Heart right ventricle (tissue), 16 donors: ENCODE measurements around the gene KNDC1. TPM values are rescaled to one million over a fixed set of nuclear protein-coding genes. Genes with fewer than 3 reads are reported as not detected.

Source experiments
- ATAC-seq, 8 donors: fragments of 200-7000 bp; cut with Tn5 transposase; one replicate each; pipeline ENCODE4 v1.9.1; 2020; ENCODE audit warnings: mild to moderate bottlenecking in 8 of 8, moderate library complexity in 8 of 8, moderate number of reproducible peaks in 1 of 8
- DNase-seq, 2 donors: peaks; one replicate each; pipeline ENCODE4 v3.0.0-alpha.2; 2020
- H3K27ac ChIP-seq, 10 donors: fragments of 200-600 bp; sonication (generic) in 2 of 10; one replicate each; pipeline versions ENCODE4 v1.5.0 to v1.8.0; 2020 to 2022; ENCODE audit warnings: mild to moderate bottlenecking in 3 of 10
- H3K27me3 ChIP-seq, 7 donors: fragments of 200-600 bp; one replicate each; pipeline ENCODE4 v1.8.0; 2021 to 2022; ENCODE audit warnings: mild to moderate bottlenecking in 2 of 7
- H3K36me3 ChIP-seq, 9 donors: fragments of 200-600 bp; sonication (generic) in 1 of 9; one replicate each; pipeline versions ENCODE4 v1.5.0 to v1.8.0; 2020 to 2022; ENCODE audit warnings: mild to moderate bottlenecking in 2 of 9
- H3K4me1 ChIP-seq, 9 donors: fragments of 200-600 bp; sonication (generic) in 1 of 9; one replicate each; pipeline versions ENCODE4 v1.5.0 to v1.8.0; 2020 to 2022; ENCODE audit warnings: mild to moderate bottlenecking in 4 of 9
- H3K4me3 ChIP-seq, 10 donors: fragments of 200-600 bp; sonication (generic) in 2 of 10; one replicate each; pipeline versions ENCODE4 v1.5.0 to v1.8.0; 2020 to 2022; ENCODE audit warnings: mild to moderate bottlenecking in 7 of 10, moderate library complexity in 2 of 10
- H3K9me3 ChIP-seq, 11 donors: fragments of 200-600 bp in 10 of 11; sonication (generic) in 2 of 11; one replicate each; pipeline versions ENCODE4 v1.5.0 to v1.8.0; 2013 to 2022; ENCODE audit warnings: mild to moderate bottlenecking in 2 of 11, control low read depth in 1 of 11, moderate library complexity in 1 of 11
- CTCF ChIP-seq, 9 donors: fragments of 200-600 bp; sonication (generic) in 2 of 9; IDR thresholded peaks; one replicate each; pipeline versions ENCODE4 v1.5.0 to v1.8.0; 2021 to 2022; ENCODE audit warnings: antibody characterized with exemption in 9 of 9, mild to moderate bottlenecking in 5 of 9, moderate library complexity in 1 of 9
- WGBS, 2 donors: extraction: QIAGEN DNeasy Blood & Tissue Kit; methylation state at CpG; one replicate each; pipeline ENCODE4 v1.1.7; 2013; ENCODE audit warnings: inconsistent platforms in 1 of 2; 5-methylcytosine and 5-hydroxymethylcytosine counted together
- intact Hi-C, 10 donors: fragments of 100-400 bp; cut with DNase I; formaldehyde crosslinking; loops; one replicate each; pipeline versions ENCODE4 v1.11.1 to v1.14.2; 2022
- polyA plus RNA-seq, 2 donors: library from polyadenylated mRNA; stranded (reverse); fragments of 200-250 nt; gene quantifications; one replicate each; pipeline ENCODE4 v1.2.3, GENCODE V29; 2013
- total RNA-seq, 10 donors: library from RNA; stranded (reverse); fragmentation: NEBNext Ultra II Directional in 3 of 10; extraction: Animal tissue kit (Norgen Biotek cat#: 25700) in 3 of 10; gene quantifications; one replicate each; pipeline versions ENCODE4 v1.2.1 to v1.2.4, GENCODE V29; 2021 to 2023
- donor health status: Arrhythmogenic right ventricular cardiomyopathy.
- donor health status: ischemic (EF 13 %, LVEDD 7.1; RV severe dilation, severe dysfunction).
- donor health status: healthy with polysubstance abuse.
- donor health status: DM: no; HTN: yes; CAD: no.
- donor health status: DM: no; HTN: no; CAD: no.
- donor health status: ischemic (EF 25% LVEDD 6.9; RV normal size, moderate dysfunction).
- donor health status: ischemic (EF 25% LVEDD 5.7; RV mildly dilated, moderate dysfunction).
- donor health status: healthy.
- donor health status: DM: yes; HTN: yes; CAD: no.
- donor health status: Ischemic cardiomyopathy.
- donor health status: ischemic (EF 35%, LVEDD 5.7; RV mildly dilated, moderate dysfunction).
- donor health status: nonischemic (EF 11% LVEDD 7.7; RV severe dilation, severe dysfunction).
- donor health status: DM: yes; HTN: yes; CAD: no.
- donor health status: PGD.
- donor health status: ischemic (EF 29% LVEDD 5.4; RV normal size, mild dysfunction).
- donor health status: nonischemic (EF 23%, LVEDD 6.1; RV moderate dilation, normal function).

Gene KNDC1
- total and polyA plus RNA-seq, 12 donors: 0.04 to 0.88 (median 0.14) TPM; not detected in 3

- H3K9me3 ChIP-seq: no peaks in the 10 kb centered on the region
- peak; percentile 43 to 64 (median 51) for ATAC-seq
- H3K36me3 ChIP-seq: peaks cover 0 to 4% (median 0%) of the 10 kb centered on the region in 9 donors
- no peak for TF ChIP-seq CTCF (IDR thresholded peaks at IDR 0.05)
- H3K27ac ChIP-seq: peak overlapping the region; percentile 80 to 97 (median 88)
- intact Hi-C loops: no loop called here
- peaks cover 10 to 69% (median 41%) of the 10 kb centered on the region in 9 donors for H3K4me1 ChIP-seq
- no peaks in the 10 kb centered on the region for H3K27me3 ChIP-seq
- H3K4me3 ChIP-seq: peak overlapping the region; percentile 36 to 84 (median 74)
- WGBS, 2 donors: 17% methylated on average over 50 of the region's 50 CpGs
- DNase-seq: peak; percentile 41 to 72
Measured at GRCh38 chr10:133260895-133261725, 101.1 kb downstream of the KNDC1 start.

- peaks cover 0 to 4% (median 0%) of the 10 kb centered on the region in 9 donors for H3K36me3 ChIP-seq
- intact Hi-C loops: no loop called here
- ATAC-seq: peak; percentile 65 to 89 (median 80)
- H3K27me3 ChIP-seq: no peaks in the 10 kb centered on the region
- no peak for TF ChIP-seq CTCF (IDR thresholded peaks at IDR 0.05)
- 0 to 1% methylated on average over 47 to 72 of the region's 79 CpGs for WGBS, 2 donors
- H3K4me1 ChIP-seq: peaks cover 10 to 69% (median 41%) of the 10 kb centered on the region in 9 donors
- no peaks in the 10 kb centered on the region for H3K9me3 ChIP-seq
- peak overlapping the region; percentile 36 to 84 (median 74) for H3K4me3 ChIP-seq
- peak; percentile 85 to 93 for DNase-seq
- H3K27ac ChIP-seq: peak overlapping the region; percentile 80 to 97 (median 88)
Measured at GRCh38 chr10:133261726-133262325, 101.8 kb downstream of the KNDC1 start.

GRCh38 chr10:133262696-133263095 lies 102.7 kb downstream of the KNDC1 start:
- intact Hi-C loops: no loop called here
- no peaks in the 10 kb centered on the region for H3K9me3 ChIP-seq
- no peaks in the 10 kb centered on the region for H3K27me3 ChIP-seq
- peaks cover 0 to 12% (median 0%) of the 10 kb centered on the region in 9 donors for H3K36me3 ChIP-seq
- WGBS, 2 donors: 89 to 91% methylated on average over 14 of the region's 14 CpGs
- H3K27ac ChIP-seq: peak overlapping the region in 1 of 10 donors; percentile 59
- TF ChIP-seq CTCF (IDR thresholded peaks at IDR 0.05): no peak
- ATAC-seq (peak in 1 of 8 donors; percentile 2), DNase-seq (no peak)
- peaks cover 10 to 60% (median 35%) of the 10 kb centered on the region in 9 donors for H3K4me1 ChIP-seq
- H3K4me3 ChIP-seq: peak overlapping the region in 1 of 10 donors; percentile 69

GRCh38 chr10:133263674-133264073 lies 103.7 kb downstream of the KNDC1 start:
- WGBS, 2 donors: 85 to 89% methylated on average over 10 of the region's 10 CpGs
- Histone ChIP-seq H3K27me3 (no peaks in the 10 kb centered on the region), H3K27ac (no peak overlapping the region), H3K36me3 (peaks cover 0 to 21% (median 0%) of the 10 kb centered on the region in 9 donors), H3K4me1 (peaks cover 7 to 50% (median 25%) of the 10 kb centered on the region in 9 donors), H3K4me3 (no peak overlapping the region), H3K9me3 (no peaks in the 10 kb centered on the region)
- no peak for ATAC-seq
- DNase-seq: no peak
- intact Hi-C loops: no loop called here
- TF ChIP-seq CTCF (IDR thresholded peaks at IDR 0.05): no peak
